RWPE2 (cell line): ENCODE results near the gene CEP95.
"Not testable (repeated sequence)": the region's sequence is repeated elsewhere in the genome, so short reads cannot be mapped to it uniquely, and the experiment has no call there.

Source experiments
- ATAC-seq: fragments of 200-7000 bp; cut with Tn5 transposase; 3 replicates; pipeline ENCODE4 v1.9.1; 2021; ENCODE audit warnings: low read depth
- DNase-seq: peaks from one replicate; pipeline ENCODE4 v3.0.0-alpha.2; 2020; ENCODE audit warnings: low spot score
- H3K27ac ChIP-seq: fragments of 450-650 bp; 2 replicates; pipeline ENCODE4 v1.5.1; 2017; ENCODE audit warnings: mild to moderate bottlenecking; ENCODE audit not compliant: poor library complexity, severe bottlenecking
- H3K27me3 ChIP-seq: fragments of 250-450 bp; sonication (Bioruptor Pico); 2 replicates; pipeline ENCODE4 v1.5.1; 2021; ENCODE audit warnings: mild to moderate bottlenecking, moderate library complexity; ENCODE audit not compliant: insufficient read depth, poor library complexity, severe bottlenecking
- H3K36me3 ChIP-seq: fragments of 250-450 bp; sonication (Bioruptor Pico); 2 replicates; pipeline ENCODE4 v1.5.1; 2020; ENCODE audit warnings: low read depth, mild to moderate bottlenecking, moderate library complexity
- H3K4me1 ChIP-seq: fragments of 250-450 bp; sonication (Bioruptor Pico); 2 replicates; pipeline ENCODE4 v1.5.1; 2021; ENCODE audit warnings: mild to moderate bottlenecking, moderate library complexity; ENCODE audit not compliant: insufficient read depth, poor library complexity, severe bottlenecking
- H3K4me3 ChIP-seq: fragments of 250-450 bp; sonication (Bioruptor Pico); 2 replicates; pipeline ENCODE4 v1.5.1; 2021; ENCODE audit warnings: mild to moderate bottlenecking, moderate library complexity; ENCODE audit not compliant: severe bottlenecking
- H3K9me3 ChIP-seq: fragments of 250-450 bp; sonication (Bioruptor Pico); 2 replicates; pipeline ENCODE4 v1.5.1; 2021; ENCODE audit warnings: mild to moderate bottlenecking, moderate library complexity; ENCODE audit not compliant: severe bottlenecking
- CTCF ChIP-seq: fragments of 450-650 bp; IDR thresholded peaks from one replicate; pipeline ENCODE4 v1.5.1; 2017; ENCODE audit warnings: mild to moderate bottlenecking, moderate library complexity; ENCODE audit not compliant: poor library complexity, severe bottlenecking

Gene CEP95

DNA sequence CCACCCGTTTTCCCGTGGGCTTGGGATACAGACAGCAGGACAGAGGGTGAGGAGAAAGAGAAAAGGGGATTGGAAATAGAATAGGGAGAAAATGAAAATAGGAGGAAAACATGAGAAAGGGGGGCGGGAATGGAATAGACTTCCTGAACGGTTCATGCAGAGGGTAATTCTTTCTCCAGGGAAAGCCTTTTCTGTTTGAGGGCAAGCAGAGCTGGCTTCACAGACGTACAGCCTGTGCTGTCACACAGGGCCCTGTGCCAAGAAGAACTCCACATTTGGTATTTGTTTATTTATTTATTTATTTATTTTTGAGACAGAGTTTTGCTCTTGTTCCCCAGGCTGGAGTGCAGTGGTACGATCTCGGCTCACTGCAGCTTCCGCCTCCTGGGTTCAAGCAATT, 45.8 kb upstream of the CEP95 start:
- no peak overlapping the region for H3K4me3 ChIP-seq
- H3K9me3 ChIP-seq = no peaks in the 10 kb centered on the region
- H3K27me3 ChIP-seq = no peaks in the 10 kb centered on the region
- no peak for DNase-seq
- no peaks in the 10 kb centered on the region for H3K4me1 ChIP-seq
- no peaks in the 10 kb centered on the region for H3K36me3 ChIP-seq
- no peak for TF ChIP-seq CTCF
- no peak for ATAC-seq
- H3K27ac ChIP-seq = no peak overlapping the region

DNA sequence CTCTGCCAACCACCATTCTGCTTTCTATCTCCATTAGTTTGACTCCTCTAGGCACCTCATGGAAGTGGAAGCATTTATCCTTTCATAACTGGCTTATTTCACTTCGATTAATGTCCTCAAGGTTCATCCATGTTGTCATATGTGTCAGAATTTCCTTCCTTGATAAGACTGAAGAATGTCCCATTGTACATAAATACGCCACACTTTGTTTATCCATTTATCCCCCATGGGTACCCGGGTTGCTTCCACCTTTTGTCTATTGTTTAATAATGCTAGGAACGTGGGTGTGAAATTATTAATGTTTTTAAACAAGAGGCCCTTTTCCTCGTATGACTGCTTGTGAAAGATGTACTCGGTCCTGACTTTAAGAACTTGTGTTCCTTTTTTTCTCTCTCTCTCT, 45.0 kb upstream of the CEP95 start:
- no peak overlapping the region for H3K27ac ChIP-seq
- no peaks in the 10 kb centered on the region for H3K27me3 ChIP-seq
- no peak for TF ChIP-seq CTCF
- no peaks in the 10 kb centered on the region for H3K9me3 ChIP-seq
- no peaks in the 10 kb centered on the region for H3K4me1 ChIP-seq
- H3K36me3 ChIP-seq = no peaks in the 10 kb centered on the region
- DNase-seq (no peak), ATAC-seq (no peak)
- no peak overlapping the region for H3K4me3 ChIP-seq

DNA sequence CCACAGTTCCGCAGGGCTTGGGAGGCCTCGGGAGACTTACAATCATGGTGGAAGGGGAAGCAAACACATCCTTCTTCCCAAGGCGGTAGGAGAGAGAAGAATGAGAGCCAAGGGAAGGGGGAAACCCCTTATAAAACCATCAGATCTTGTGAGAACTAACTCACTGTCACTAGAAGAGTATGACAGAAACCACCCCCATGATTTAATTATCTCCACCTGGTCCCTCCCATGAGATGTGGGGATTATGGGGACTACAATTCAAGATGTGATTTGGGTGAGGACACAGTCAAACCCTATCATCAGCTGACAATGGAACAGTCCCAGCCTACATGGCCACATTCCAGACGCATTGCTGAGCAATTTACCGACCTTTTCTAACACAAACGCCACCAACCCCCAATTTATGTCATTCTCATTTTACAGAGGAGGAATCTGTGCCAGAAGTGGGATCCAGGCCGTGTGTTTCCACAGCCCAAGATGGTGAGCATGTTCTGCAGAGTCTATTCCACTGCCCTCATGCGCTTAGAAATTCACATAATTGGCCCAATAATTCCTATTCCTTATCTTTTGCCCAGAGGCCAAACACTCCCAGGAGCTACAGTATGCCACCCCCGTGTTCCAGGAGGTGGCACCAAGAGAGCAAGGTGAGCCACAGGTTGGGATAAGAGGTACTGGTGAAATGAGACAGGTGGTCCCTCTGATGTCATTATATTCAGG, 40.6 kb upstream of the CEP95 start:
- Histone ChIP-seq H3K4me3 (no peak overlapping the region), H3K27me3 (no peaks in the 10 kb centered on the region), H3K27ac (no peak overlapping the region), H3K4me1 (no peaks in the 10 kb centered on the region), H3K9me3 (no peaks in the 10 kb centered on the region), H3K36me3 (no peaks in the 10 kb centered on the region)
- DNase-seq (no peak), ATAC-seq (no peak)
- no peak for TF ChIP-seq CTCF

GRCh38 chr17:64466834-64467233, 39.9 kb upstream of the CEP95 start:
- H3K4me1 ChIP-seq, H3K27ac ChIP-seq, H3K9me3 ChIP-seq, H3K27me3 ChIP-seq, DNase-seq, H3K36me3 ChIP-seq, ATAC-seq, H3K4me3 ChIP-seq: not testable (repeated sequence)

GRCh38 chr17:64470625-64471024, 36.2 kb upstream of the CEP95 start:
- Histone ChIP-seq H3K27ac (no peak overlapping the region), H3K36me3 (no peaks in the 10 kb centered on the region), H3K4me1 (no peaks in the 10 kb centered on the region), H3K4me3 (no peak overlapping the region), H3K9me3 (no peaks in the 10 kb centered on the region), H3K27me3 (no peaks in the 10 kb centered on the region)
- ATAC-seq (no peak), DNase-seq (no peak)
- no peak for TF ChIP-seq CTCF
